Measurements from ENCODE around the gene JMJD7.
A peak's percentile ranks its signal among the peaks of the same experiment; 100 is the strongest.

The JMJD7 gene

GRCh38 chr15:41783296-41783695 is 44.6 kb upstream of the JMJD7 start:
- no peak for DNase-seq (ENCODE audit: low spot score)
- CTCF ChIA-PET, result no interaction called here
- TF ChIP-seq CTCF (conservative IDR thresholded peaks at IDR 0.05; ENCODE audit: low read depth), result no peak
- peak overlapping the region; percentile 14 for H3K27ac ChIP-seq
- POLR2A ChIA-PET (ENCODE audit: low non-redundant PET), result interaction anchor here (1.2 kb wide), 1 partner anchor 9 kb away, joined by 3 read pairs; the partner anchor contains the start of gene MAPKBP1

GRCh38 chr15:41788262-41788661 is 39.6 kb upstream of the JMJD7 start:
- CTCF ChIA-PET, result interaction anchor here (0.6 to 0.9 kb wide), 2 partner anchors 9 to 98 kb away, joined by 3 read pairs; no protein-coding TSS in a partner anchor
- POLR2A ChIA-PET (ENCODE audit: low non-redundant PET), result no interaction called here

GRCh38 chr15:41789236-41789635 is 38.7 kb upstream of the JMJD7 start:
- ChIA-PET POLR2A (ENCODE audit: low non-redundant PET) (no interaction called here), CTCF (interaction anchor here (0.8 kb wide), 1 partner anchor 12 kb away, joined by 3 read pairs; no protein-coding TSS in a partner anchor)
- DNase-seq (ENCODE audit: low spot score), result no peak
- TF ChIP-seq CTCF (conservative IDR thresholded peaks at IDR 0.05; ENCODE audit: low read depth), result no peak
- no peak overlapping the region for H3K27ac ChIP-seq

More at GRCh38 chr15:41788262-41788661, 39.6 kb upstream of the JMJD7 start:
- H3K27ac ChIP-seq, result no peak overlapping the region
- TF ChIP-seq CTCF (conservative IDR thresholded peaks at IDR 0.05; ENCODE audit: low read depth), result no peak
- no peak for DNase-seq (ENCODE audit: low spot score)

DNA sequence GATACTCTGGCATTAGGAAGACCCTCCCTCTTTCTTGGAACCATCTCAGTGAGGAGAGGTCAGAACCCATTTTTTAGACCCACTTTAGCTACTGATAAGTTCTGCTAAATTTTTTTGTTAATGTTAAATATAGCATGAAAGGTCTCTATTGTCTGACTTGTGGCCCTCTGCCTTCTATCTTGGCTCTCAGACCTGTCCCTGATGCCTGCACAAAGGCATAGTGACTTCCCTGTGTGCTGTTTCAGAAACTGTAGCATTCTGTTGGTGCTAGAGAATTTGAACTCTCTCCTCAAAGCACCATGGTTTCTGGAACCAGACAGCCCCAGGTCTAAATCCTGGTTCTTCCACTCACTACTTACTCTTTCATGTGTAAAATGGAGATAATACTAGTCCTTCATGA is 38.2 kb upstream of the JMJD7 start:
- TF ChIP-seq CTCF (conservative IDR thresholded peaks at IDR 0.05; ENCODE audit: low read depth), result no peak
- POLR2A ChIA-PET (ENCODE audit: low non-redundant PET), result no interaction called here
- CTCF ChIA-PET, result interaction anchor here (0.8 kb wide), 1 partner anchor 12 kb away, joined by 3 read pairs; no protein-coding TSS in a partner anchor
- no peak for DNase-seq (ENCODE audit: low spot score)
- no peak overlapping the region for H3K27ac ChIP-seq

- CTCF ChIA-PET, result interaction anchor here (0.6 kb wide), 1 partner anchor 24 kb away, joined by 4 read pairs; no protein-coding TSS in a partner anchor
Measured at GRCh38 chr15:41790169-41790568, 37.7 kb upstream of the JMJD7 start.

GRCh38 chr15:41790756-41791546 is 36.9 kb upstream of the JMJD7 start:
- no peak for TF ChIP-seq CTCF (conservative IDR thresholded peaks at IDR 0.05; ENCODE audit: low read depth)
- peak; percentile 71 for DNase-seq (ENCODE audit: low spot score)
- ChIA-PET CTCF (no interaction called here), POLR2A (ENCODE audit: low non-redundant PET) (no interaction called here)
- H3K27ac ChIP-seq, result peak overlapping the region; percentile 86

More at GRCh38 chr15:41790169-41790568, 37.7 kb upstream of the JMJD7 start:
- peak overlapping the region; percentile 86 for H3K27ac ChIP-seq
- POLR2A ChIA-PET (ENCODE audit: low non-redundant PET), result no interaction called here
- DNase-seq (ENCODE audit: low spot score), result no peak
- TF ChIP-seq CTCF (conservative IDR thresholded peaks at IDR 0.05; ENCODE audit: low read depth), result no peak
